T-helper 2 cell (primary cell): Measurements from ENCODE around the gene PSMB10.
"Not testable (repeated sequence)": the region's sequence is repeated elsewhere in the genome, so short reads cannot be mapped to it uniquely, and the experiment has no call there.

Source experiments
- DNase-seq, 5 experiments: peaks; one replicate each; pipeline versions ENCODE4 v3.0.0 to v3.0.0-alpha.2; 2012 to 2022
- total RNA-seq, 2 donors: gene quantifications; one replicate each; lab custom pipeline; 2026; lab: John Stamatoyannopoulos, UW

PSMB10 gene
- 11.5 to 23.4 reads per million in 2 donors for total RNA-seq

DNA sequence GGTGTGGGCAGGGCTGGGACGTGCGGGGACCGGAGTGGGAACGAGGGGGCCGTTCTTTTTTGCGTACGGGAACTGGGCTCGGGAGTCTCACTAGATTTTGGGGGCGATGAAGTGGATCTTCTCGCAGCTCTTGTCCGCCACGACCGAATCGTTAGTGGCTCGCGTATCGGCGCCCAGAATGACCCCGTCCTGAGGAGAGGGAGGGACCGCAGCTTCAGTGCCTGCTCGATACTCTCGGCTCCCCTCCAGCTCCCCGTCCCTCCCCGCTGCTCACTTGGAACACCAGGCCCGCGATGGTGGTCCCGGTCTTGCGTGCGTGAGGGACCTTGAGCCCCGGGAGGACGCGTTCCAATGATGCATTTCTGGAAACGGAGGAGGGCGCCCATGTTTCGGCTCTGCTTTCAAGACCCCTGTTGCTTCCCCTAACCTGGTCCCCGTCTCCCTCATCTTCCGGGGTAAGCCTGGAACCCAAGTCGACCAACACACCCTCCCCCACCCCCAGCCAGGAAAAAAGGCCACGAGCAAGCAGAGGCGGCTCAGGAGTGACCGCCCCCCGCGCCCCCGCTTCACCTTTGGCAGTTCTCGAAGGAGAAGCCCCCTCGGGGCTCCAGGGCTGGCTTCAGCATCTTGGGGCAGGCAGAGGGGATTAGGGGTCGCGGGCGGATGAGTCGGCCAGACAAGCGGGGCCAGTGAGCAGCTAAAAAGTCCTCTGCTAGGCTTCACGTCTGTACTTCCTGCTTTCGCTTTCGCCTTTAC lies at the start of gene PSMB10:
Gene PSMB10 (minus strand): TSS at position 727 of the 756 bp plus-strand sequence. CDS start 101 bp downstream, at position 626.
- peak in 4 of 5 experiments; percentile 21 to 74 (median 50) for DNase-seq

DNA sequence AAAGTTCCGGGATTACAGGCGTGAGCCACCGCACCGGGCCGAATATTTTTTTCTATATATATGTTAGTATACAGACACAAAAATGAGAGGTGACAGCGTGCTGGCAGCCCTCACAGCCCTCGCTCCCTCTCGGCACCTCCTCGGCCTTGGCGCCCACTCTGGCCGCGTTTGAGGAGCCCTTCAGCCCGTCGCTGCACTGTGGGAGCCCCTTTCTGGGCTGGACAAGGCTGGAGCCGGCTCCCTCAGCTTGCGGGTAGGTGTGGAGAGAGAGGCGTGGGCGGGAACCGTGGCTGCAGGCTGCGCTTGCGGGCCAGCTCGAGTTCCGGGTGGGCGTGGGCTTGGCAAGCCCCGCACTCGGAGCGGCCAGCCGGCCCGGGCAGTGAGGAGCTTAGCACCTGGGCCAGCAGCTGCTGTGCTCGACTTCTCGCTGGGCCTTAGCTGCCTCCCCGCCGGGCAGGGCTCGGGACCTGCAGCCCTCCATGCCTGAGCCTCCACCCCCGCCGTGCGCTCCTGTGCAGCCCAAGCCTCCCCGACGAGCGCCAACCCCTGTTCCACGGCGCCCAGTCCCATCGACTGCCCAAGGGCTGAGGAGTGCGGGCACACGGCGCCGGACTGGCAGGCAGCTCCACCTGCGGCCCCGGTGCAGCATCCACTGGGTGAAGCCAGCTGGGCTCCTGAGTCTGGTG lies 45.5 kb upstream of the PSMB10 start:
- DNase-seq, result no peak

DNA sequence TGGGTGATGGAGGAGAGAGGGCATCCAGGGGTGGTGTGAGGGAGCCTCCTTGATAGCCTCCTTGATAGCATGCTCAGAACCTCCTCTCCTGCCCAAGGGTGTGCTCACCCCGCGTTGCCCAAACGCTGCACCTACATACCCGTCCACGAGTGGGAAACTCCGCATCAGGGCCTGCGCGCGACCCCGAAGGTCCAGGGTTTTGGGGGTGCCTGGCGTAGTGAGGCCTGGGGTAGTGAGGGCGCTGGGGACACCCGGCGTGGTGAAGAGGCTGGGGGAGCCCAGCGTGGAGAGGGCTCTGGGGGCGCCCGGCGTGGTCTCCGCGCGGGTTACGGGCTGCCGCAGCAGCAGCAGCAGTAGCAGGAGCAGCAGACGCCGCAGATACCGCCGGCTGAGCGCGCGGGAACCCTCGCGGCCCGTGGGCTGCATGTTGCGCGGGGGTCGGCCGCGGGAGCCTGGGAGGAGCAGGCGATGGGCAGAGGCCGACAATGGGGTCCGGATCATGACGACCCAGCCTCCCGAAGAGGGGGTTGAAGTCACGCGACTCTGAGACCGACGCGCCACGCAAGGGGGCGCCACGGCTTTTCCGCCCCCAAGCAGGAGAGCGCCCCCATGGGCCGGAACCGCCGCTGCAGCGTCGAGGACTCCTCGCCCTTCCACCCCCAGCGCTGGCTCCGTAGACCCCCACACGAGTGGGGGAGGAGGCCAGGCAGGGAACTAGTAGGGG lies 43.5 kb upstream of the PSMB10 start, which contains the start of gene DPEP3:
Gene DPEP3 (minus strand): TSS at position 545 of the 724 bp plus-strand sequence. CDS start 119 bp downstream, at position 426.
- no peak for DNase-seq

DNA sequence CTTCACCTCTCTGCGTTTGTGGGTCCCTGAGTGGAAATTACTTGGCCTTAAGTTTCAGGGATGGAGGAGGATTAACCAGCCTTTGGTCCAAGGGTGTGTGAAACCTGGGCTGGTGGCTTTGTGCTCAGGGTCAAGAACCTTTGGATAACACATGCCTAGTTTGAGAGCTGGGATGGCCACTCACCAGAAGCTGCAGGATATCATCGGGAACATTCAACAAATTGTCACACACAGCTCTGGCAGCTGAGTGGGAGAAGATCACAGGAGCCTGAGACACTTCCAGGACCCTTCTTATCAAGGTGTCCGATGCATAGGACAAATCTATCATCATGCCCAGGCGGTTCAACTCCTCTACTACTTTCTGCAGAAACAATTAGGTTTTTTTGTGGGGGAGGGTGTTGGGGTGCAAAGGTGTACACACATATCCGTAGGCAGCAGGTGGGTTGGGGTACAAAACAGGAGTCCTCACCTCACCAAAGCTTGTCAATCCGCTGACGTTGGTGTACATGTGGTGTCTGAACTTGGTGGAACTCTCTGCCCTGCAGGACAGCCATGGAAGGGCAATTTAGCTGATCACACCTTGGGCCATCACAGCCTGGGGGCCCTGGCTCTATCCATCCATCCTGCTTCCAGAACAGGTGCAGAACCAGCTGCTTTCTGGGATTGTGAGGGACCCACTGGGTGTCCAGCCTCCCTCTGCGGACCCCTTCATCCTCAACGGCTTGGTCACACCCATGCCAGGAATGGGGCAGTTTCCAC lies 41.0 kb upstream of the PSMB10 start:
- DNase-seq, result no peak

DNA sequence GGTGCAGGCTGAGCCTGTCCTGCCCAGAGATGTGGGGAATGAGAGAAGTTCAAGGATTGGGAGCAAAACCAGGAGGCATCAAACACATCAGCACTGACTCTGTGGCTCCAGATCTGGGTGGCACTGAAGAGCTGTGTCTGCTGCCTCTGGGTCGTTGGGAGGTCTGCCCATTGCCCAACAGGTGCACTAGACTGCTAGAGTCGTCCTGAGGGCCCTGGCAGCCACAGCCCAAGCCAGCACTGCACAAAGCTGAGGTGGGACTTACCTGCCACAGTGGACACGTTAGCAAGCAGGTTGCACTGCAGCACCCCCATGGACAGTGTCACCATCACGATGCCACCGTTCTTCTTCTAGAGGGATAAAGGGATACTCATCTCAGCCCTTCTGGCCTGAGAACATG lies 40.4 kb upstream of the PSMB10 start:
- no peak for DNase-seq

DNA sequence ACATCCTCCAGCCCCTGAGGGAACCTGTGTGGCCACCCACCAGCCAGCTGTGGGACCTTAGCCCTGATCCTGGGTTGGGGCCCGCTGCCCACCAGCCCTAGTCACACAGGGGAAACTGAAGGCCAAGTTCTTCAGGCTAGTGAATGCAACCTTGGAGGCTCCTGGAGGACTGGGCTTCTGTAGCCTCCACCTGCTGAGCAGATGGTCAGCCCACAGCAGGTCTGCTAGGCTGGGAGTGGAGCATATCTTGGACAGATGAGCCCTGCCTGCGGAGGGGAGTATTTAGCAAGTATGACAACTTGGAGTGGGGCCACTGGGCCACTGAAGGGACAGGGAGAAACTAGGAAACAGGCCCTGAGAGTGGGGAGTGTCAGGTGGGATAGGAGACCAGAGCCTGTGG lies 39.6 kb upstream of the PSMB10 start:
- DNase-seq, result no peak

DNA sequence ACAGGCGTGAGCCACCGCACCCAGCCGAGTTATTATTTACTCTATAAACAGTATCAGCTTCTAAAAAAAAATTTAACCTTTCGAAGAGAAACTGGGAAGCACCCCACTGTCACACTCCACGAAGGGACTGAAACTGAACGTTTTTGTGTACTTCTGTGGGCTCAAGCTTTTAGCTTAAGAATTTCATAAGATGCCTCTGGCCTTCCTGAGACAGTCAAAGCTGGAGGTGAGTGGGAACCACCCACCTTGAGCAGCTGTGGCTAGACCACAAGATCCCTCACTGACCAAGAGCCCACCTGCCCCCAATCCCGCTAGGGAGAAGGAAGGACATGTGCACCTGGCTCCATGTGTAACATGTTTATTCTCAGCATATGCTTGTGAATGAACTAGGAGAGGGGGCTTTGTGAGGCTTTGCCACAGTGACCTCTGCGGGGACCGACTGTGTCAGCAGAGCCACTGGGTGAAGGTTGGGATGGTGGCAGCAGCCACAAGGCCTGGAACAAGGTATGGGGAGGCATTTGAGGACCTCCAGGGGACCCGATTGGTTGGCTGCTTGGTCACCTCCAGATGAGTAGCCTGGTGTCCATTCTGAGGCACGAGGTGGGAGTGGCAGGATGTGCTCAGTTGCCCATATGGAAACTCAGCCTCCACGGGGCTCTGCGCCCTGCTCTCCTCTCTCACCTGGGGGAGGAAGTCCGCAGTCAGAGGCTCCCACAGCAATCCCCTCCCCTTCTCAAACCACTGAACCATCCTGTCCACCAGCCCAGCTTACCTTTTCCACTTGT lies 38.9 kb upstream of the PSMB10 start:
- DNase-seq, result no peak

DNA sequence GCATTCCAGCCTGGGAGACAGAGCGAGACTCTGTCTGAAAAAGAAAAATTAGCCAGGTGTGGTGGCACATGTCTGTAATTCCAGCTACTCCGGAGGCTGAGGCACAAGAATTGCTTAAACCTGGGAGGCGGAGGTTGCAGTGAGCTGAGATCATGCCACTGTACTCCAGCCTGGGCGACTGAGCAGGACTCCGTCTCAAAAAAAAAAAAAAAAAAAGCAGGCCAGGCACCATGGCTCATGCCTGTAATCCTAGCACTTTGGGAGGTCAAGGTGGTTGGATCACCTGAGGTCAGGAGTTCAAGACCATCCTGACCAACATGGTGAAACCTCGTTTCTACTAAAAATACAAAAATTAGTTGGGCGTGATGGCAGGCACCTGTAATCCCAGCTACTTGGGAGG lies 35.6 kb upstream of the PSMB10 start:
- not testable (repeated sequence) for DNase-seq

DNA sequence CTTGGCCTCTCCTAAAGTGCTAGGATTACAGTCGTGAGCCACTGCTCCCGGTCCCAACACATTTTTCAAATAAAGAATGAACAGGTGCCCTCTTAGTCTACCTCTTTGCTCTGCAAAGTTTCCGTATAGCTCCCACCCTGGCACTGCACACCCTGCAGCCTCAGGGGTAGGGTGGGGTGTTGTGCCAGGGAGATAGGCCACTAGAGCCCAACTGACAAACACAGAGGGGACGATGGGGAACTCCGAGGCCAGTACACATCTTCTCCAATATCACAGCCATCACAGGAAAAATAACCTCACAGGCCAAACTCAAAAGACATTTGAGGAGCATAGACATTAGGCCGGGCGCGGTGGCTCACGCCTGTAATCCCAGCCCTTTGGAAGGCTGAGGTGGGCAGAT lies 34.5 kb upstream of the PSMB10 start:
- DNase-seq, result no peak

DNA sequence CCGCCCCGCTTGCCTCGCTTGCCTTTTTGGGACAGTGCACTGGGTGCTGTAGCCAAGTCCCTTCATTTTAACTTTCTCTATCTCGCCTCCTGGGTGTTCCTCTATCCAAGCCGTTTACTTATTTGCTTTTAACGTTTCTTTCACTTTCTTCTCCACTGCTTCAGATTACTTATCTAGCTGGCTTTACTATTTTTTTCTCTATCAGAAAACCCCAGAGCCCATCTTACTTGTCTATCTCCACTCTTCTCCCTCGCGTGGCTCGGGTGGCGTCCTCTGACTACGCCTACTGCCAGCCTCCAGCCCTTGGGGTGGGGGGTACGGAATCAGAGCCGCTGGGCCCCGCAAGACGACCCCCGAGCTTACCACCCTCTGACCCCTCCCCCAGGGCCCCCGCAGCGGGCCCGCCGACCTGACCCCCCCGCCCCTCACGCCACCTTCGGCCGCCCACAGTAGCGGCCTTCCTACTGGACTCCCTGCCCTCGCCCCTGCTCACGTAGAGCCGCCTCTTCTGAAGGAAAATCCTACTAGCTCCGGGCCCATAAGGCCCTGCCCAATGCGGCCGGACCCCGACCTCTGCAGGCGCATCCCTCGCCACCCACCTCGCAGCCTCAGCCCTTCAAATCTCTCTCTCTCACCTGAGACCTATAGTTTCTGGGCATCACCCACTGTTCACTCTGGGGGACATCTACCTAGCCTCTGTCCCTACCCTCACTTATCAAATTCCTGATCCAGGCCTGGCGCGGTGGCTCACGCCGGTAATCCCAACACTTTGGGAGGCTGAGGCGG lies 32.8 kb upstream of the PSMB10 start:
- DNase-seq, result peak in 1 of 5 experiments; percentile 42

DNA sequence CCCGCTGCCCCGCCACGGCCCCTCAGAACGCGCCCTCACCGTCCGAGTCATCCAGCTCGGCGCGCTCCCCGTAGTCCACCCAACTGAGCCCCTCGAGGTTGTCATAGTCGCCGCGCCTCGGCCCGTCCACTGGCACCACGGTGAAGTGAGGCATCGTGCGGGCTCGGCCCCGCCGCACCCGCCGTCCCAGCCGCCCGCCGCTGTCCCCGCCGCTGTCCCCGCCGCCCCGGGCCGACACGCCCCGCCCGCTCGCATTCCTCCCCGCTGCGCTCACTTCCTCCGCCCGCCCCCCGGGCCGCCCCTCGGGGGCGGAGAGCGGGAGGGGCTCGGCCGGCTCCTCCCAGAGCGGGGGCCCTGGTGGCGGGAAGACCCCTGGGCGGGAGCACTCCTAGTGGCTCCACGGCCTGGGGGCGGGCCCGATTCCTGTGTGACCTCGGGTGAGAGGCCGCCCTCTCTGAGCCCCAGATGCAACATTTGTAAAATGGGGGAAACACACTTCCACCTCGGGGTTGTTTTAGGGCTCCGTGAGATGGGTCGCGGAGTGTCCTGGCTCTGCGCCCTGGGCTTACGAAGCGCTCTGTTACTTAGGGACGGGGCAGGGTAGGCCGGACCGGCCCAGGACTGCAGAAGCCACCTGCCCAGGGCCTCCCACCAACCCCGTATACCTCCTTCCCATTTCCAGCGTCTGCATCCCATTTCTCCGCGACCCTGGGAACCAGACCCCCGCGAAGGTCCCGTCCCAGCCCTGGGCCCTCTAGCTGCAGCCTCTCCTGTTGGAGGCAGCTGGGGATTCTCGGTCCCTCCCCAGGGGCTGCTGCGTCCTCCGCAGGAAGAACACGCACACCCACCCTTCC lies 32.0 kb upstream of the PSMB10 start, which contains the start of gene SLC12A4:
Gene SLC12A4 (minus strand): TSS at position 238 of the 854 bp plus-strand sequence. CDS start 84 bp downstream, at position 154.
- peak; percentile 75 to 92 (median 80) for DNase-seq

DNA sequence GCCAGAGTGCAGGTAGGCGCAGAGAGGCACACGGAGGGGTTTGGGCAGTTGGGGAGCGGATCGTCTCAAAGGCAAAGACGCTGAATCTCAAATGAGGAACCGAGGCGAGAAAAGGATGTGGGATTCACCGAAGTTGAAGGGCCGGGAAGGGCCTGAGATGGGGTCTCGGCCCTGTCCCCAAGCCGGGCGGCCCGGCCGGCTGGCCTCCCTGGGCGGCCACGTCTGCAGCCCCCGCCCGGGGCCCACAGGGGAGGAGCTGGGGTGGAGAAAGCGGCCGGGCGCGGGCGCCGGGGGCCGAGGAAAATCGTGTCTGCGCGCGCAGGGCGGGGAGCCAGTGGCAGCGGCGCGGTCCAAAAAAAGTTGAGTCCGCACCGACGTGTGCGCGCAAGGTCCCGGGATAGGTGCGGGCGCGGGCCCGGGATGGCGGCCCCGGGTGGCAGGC lies 31.3 kb upstream of the PSMB10 start:
- peak in 3 of 5 experiments; percentile 12 to 37 (median 24) for DNase-seq

DNA sequence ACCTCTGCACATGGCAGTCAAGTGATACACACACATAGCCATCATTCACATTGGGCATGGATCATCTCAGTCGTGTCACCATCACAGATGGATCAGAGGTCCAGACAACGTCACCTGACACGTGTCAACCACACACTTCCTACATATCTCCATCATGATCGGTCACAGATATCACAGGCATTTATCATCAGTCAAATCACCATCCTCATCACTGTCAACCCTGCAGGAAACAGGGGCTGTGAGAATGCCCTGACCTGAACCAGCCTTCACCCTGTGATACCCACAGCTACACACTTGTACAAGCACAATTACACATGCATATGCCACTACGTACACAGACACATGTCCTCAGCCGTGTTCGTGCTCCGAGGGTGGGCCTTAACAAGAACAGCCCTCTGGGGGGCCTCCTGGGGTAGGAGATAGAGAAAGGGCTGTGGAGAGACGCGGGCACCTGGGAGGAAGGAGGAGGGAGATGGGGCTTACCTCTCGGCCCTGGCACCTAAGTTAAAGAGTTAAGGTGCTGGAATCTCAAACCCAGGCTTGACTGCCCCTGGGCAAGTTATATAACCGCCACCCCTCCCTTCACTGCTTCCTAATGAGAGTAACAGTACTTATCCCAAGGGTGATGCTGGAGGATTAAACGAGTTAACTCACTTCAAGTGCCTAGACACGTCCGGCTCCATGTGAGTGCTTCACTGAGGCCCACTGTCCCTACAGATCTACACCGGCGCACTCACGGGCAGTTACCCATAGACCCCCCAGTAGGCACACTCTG lies 30.7 kb upstream of the PSMB10 start:
- peak in 2 of 5 experiments; percentile 22 to 79 for DNase-seq

DNA sequence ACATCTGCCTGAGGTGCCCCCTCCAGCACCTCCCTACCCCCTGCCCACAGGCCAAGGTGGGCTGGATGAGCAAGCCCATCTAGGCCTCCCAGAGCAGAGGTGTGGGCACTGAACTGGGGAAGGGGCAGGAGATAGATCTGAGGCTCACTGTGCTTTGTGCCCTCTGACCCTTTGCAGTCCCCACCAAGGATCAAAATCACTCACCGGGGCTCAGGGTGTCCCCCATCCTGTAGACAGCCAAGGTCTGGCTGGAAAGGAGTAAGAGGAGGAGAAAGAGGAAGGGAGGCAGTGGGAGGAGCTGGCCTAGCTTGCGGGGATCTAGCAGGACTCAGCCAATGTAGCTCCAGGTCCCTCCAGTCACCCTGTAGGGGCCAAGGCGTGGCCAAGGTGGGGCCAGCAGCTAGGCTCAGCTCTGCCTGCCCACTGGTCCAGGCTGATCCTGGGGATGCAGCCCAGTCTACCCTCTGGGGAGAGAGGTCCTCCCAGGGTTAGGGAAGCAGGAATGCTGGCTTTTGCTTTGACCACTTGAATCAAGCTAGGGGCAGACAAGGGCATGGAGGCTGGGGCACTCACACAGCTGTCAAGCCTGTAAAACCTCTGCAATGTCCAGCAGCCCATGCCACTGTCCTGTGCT lies 30.0 kb upstream of the PSMB10 start:
- no peak for DNase-seq

DNA sequence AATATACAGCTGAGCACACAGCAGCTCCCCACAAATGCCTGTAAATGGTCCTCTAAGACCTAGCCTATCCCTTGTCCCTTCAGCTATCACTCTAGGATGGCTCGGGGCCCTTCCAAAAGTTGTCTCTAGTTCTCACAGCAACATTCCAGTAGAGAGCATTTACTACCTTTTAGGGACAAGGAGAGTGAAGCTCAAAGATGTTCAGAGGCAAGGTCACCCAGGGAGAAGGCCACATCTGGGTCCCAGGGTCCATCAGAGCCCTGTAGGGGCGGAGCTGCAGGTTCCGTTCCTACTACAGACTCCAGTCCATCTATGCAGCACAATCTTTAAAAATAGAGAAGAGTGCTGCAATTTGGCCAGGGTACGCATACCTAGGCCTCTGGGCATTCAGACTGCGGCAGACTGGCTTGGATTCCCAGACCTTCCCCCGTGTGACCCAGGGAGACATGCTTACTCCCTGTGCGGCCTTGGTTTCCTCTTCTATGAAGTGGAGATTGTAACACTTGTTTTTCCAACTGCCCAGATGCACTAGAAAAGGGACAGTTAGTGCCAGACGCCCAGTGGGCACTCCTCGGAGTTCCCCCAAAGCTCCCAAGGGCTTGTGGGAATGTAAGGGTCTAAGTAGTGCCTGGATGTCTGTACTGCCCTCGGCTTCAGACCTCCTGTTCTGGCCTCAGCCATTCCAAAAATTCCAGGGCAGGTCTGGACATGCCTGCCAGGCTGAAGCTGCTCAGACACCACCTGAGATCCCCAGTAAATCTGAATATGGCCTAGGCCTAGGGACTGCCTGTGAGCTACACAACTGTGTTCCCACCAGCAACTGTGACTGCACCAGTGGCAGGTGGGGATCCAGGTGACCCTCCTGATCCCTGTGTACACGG lies 29.3 kb upstream of the PSMB10 start:
- DNase-seq, result no peak

DNA sequence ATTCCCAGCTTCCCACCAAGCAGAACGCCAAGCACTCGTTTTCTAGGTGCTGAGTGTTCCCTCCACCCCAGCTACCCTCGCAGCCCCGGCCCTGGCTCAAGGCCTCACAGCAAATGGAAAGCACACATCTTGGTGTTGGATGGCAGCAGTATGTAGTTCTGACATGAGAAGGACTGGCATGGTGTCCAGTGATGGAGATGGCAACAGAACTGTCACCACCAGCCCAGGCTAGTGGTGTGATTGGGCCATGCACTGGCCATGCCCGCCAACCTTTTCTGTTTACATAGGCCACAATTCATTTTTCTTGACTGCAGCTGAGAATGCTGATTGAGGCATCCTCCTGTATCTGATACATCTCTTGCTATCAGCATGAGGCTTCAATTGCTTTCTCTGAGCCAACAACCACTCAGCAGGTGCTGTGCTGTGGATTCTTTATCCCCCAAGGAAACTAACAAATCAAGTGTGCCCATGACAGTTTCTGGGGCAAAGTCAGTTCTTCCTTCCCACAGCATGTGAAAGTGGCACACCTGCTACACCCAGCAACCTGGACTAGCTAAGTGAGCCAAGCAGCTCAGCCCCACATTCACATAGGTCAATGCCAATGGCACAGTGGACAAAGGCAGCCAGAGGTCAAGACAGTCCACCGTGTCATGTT lies 28.0 kb upstream of the PSMB10 start:
- no peak for DNase-seq
